ENCODE results near the gene DIRAS1.

Gene DIRAS1

DNA sequence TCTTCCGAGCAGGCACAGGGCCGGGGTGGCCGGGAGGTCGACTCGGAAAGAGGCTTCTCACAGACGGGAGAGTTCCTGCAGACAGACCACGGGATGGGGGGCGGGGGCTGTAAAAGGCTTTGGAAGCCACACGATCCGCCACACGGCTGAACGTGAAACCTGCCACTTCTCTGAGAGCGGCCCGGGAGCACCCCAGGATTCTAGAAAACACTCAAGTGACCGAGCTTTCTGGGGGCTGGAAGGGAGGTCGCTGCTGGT, 34.2 kb upstream of the DIRAS1 start:
- no peak for DNase-seq (ENCODE audit: low read depth)

DNA sequence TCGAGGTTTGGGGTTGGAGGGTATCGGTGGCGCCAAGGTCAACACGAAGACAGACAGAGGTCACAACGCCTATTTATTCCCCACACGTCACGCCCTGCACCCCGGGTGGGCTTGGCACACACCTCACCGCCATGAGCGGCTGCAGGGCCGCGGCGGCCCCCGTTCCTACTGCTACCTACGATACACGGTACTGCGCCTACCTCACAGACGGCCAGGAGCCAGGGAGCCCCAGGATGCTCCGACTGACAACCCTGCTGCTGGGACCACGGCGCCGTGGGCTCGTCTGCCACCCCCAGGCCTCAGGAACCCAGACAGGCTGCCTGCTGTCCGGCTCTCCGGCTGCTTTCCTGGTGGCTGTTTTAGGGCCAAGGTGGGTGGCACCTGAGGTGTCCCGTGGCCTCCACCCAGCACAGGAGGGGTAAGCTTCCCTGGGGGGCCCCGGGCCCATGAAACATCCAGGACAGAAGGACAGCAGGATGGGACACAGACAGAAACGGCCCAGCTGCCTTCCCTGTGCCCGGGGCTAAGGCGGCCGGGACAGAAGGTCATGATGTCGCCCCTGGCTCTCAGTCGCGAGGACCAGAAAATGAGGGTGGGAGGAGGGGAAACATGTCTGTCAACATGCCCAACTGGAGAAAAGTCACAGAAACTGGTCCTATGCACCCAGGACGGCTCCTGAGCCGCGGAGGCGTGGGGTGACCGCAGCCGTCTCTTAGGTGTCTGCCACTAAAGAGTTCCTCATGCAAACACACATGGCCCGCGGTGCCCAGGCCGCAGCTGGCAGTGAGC, 33.7 kb upstream of the DIRAS1 start:
- no peak for DNase-seq (ENCODE audit: low read depth)

DNA sequence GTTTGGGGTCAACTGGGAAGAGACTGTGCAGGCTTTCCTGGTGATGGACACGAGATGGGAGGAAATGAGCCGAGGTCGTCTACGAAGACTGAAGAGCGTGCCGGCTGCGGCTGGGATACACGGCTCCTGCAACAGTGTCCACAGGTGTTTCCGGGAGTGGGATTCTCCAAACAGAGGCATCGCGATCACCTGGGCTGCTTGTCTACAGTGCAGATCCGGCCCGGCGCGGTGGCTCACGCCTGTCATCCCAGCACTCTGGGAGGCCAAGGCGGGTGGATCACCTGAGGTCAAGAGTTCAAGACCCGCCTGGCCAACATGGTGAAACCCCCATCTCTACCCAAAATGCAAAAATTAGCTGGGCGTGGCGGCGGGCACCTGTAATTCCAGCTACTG, 30.3 kb upstream of the DIRAS1 start:
- no peak for DNase-seq (ENCODE audit: low read depth)

DNA sequence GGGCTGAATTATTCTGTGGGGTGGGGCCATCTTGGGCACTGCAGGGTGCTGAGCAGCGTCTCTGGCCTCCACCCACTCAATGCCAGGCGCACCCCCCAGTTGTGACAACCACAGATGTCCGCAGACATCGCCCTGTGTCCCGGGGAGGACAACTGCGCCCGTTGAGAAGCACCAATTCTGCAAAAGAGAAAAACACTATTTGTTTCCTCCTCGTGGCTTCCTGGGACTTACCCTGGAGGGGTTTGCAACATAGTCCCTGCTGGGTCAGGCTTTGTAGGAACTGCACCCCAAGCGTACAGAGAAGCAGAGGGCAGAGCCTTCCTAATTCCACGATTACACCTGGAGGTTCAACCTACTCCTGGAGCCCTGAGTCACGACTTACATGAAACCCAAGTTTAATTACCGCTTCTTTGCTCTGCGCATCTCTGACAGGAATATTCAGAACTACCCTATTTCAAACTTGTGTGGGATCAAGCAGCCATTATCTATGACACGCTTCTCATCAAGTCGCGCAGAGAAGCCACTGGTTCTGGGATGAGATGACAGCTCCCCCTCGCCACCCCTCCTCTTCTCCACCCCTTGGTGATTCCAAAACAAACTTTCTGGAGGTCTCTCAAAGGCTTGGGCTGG, 29.8 kb upstream of the DIRAS1 start:
- no peak for DNase-seq (ENCODE audit: low read depth)

DNA sequence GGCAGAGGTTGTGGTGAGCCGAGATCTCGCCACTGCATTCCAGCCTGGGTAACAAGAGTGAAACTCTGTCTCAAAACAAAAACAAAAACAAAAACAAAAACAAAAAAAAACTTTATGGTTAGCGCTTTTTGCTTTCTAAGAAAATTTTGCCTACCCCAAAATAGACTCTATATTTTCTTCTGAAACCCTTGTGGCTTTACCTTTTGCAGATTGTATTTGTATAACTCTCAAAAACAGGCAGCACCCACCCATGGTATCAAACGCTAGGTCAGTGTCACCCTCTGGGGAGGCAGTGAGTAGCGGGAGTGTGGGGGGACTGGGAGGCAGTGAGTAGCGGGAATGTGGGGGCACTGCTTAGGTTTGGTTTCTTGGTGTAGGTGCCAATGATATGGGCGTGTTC, 26.2 kb upstream of the DIRAS1 start:
- DNase-seq (ENCODE audit: low read depth), result no peak

DNA sequence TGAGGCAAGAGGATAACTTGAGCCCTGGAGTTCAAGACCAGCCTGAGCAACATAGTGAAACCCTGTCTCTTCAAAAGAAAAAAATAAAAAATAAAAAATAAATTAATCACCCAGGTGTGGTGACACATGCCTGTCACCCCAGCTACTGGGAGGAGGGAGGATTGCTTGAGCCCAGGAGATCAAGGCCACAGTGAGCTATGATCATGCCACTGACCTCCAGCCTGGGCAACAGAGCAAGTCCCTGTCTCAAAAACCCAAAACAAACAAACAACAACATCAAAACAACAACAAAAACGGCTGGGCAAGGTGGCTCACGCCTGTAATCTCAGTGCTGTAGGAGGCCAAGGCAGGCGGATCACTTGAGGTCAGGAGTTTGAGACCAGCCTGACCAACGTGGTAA, 22.9 kb upstream of the DIRAS1 start:
- no peak for DNase-seq (ENCODE audit: low read depth)

DNA sequence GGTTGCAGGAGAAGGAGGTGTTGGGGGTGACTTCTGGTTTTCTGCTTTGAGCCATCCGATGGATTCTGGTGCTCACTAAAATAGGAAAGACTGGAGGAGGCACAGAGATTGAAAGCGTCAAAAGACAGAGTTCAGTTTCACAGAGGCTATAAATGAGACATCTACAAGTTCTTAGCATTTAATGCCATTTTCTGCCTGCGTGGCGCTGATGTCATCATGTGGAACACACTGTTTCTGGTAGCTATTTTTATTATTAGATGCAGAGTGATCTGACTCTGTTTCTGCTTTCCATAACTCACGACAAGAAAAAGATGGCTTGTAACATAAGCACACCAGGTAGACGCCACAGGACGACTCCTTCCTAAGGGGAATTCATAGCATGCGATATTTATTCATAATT, 21.9 kb upstream of the DIRAS1 start:
- no peak for DNase-seq (ENCODE audit: low read depth)

DNA sequence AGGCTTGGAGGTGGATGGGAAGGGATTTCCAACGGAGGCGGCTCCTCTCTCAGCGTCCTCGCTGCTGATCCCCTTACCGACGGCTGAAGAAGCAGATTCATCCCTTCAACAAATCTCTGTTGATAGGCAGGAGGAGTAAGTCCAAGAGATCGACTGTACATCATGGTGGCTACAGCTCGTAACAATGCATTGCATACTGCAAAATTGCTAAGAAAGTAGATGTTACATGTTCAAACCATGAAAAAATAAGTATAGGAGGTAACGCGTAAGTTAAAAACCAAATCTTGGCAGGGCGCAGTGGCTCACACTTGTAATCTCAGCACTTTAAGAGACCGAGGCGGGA, 19.1 kb upstream of the DIRAS1 start:
- no peak for DNase-seq (ENCODE audit: low read depth)

DNA sequence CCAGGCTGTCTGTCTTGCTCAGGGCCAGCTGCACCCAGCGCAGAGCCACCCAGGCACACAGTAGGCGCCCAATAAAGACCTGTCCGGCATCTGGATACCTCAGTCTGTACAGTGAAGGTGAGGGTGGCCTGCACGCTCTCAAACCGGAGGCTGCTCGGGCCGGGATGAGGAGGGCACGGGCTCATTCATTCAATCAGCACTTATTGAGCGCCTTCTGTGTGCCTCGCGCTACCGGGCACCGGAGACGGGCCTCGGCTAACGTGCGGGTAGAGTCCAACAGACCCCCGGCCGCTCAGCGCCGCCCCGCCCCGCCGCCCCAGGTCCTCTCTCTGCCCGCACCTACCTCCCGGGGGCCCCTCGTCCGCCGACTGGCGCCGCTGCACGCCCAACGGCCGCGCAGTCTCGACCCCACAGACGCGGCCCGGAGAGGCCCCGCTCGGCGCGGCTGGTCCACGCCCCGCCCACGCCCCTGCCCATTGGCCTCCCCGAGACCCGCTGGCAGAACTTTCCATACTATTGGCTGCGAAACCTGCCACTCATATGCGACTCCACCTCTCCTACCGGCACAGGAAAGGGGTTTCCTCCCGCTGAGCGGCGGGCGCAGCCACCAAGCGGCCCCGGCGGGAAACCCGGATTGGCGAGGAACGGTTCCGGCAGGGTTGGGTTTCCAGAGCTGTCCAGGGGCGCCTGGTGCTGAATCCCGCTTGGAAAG, 18.6 kb upstream of the DIRAS1 start, which contains the start of gene SLC39A3:
SLC39A3 (minus strand) TSS at position 416 of the 712 bp plus-strand sequence. CDS start 2,760 bp downstream, outside the sequence.
- DNase-seq (ENCODE audit: low read depth), result peak; percentile 98

DNA sequence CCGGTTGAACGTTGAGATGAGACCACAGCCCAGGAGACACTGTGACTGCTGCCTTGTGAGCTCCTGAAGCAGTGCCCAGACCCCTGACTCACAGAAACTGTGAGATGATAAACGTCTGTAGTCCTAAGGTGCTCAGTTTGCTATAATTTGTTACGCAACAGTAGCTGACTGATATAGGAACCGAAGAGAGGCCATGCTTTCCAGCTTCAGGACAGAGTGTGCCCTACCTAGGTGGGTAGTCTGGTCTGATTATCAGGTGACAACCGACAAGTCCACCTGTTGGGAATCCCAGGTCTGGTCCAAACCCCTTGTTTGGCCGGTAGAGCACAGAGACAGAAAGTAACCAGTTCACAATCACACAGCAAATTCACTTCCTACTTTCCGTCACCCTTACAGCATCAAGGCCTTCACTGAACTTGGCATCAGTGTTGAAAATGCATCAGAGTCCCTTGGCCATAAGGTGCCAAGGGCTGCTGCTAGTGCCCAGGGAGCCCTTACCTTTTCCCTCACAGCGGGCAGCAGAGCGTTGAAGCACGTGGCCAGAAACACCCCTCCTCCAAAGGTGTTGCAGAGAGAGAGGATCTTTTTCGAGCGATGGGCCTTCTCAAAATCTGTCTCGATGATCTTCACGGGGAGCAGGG, 15.5 kb upstream of the DIRAS1 start:
- no peak for DNase-seq (ENCODE audit: low read depth)

DNA sequence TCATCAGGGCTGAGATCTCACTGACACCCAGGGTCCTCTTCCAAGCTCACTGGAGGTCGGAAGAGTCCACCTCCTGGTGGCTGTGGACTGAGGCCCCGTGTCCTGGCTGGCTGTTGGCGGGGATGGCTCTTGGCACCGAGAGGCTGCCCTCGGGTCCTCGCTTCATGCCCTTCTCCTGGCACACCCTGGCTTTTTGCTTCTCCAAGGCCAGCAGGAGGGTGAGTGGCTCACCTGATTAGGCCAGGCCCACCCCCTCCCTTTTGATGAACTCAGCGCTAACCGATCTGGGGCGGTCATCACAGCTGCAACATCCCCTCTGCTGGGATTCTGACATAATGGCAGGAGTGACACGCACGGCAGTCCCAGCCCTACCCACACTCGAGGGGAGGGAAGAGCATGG, 14.2 kb upstream of the DIRAS1 start:
- no peak for DNase-seq (ENCODE audit: low read depth)

DNA sequence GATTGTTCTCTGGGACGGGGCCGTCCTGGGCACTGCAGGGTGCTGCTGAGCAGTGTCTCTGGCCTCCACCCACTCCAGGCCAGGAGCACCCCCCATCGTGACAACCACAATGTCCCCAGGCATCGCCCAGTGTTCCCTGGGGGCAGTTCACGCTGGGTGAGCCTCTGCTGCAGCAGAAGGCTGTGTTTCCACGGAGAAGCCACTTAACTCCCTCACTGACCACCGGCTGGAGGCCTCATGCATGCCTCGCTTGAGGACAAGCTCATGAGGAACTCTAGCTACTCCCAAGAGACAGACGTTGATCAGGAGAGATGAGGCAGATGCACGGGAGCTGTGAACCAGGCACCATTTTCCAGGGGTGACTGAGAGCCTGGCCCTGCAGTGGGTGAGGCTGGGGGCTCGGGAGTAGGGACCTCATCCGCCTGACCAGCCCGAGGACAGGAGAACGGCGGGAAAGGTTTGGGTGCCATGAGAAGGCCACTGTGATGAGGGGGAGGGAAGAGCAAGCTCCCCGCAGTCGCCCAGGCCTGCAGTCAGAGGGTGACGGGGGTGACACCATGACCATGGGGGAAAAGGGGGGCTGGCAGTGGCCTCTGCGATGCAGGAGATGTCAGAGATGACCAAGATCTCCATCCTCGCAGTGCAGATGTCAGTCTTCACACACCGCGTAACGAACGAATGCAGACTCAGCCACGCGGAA, 13.6 kb upstream of the DIRAS1 start:
- no peak for DNase-seq (ENCODE audit: low read depth)

DNA sequence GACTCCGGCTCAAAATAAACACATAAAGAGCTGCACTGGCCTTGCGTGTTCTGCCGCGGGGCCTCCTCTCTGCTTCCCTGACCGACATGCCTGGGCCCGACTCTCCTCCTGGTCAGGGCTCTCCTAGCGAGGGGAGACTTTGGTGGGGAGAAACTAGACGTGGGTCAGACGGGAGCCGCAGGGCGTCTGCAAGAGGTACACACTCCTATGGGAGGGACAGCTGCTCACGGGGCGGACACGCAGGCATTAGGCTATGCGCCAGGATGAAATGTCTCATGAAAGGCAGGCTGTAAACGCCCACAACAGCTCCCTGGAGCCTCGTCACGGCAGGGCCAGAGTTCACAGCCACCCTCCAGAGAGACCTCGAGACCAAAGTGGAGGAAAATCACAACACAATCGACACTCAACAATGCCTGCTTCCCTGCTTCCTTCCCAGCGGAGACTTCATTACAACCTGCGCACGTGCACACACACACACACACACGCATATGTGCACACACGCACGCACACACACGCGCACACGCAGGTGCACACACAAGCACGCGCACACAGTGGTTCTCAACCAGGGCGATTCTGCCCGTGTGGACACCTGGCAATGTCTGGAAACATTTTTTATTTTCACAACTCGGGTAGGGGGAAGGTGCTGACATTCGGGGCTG, 12.9 kb upstream of the DIRAS1 start:
- no peak for DNase-seq (ENCODE audit: low read depth)

DNA sequence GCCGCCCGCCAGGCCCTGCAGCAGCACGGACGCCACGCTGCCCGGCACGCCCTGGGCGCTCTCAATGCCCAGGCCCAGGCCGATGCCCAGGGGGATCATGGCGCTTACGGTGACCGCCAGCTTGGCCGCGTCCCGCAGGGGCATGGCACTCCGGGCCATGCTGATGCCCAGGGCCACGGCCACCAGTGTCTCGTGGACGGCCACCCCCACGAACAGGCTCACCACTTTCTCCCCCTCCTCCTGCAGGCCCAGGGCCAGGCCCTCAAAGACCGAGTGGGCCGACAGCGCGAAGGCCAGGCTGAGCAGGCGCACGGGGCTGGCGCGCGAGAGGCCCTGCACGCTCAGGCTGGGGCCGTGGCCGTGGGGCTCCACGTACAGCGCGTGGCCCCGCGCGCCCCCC, 11.7 kb upstream of the DIRAS1 start:
- no peak for DNase-seq (ENCODE audit: low read depth)

DNA sequence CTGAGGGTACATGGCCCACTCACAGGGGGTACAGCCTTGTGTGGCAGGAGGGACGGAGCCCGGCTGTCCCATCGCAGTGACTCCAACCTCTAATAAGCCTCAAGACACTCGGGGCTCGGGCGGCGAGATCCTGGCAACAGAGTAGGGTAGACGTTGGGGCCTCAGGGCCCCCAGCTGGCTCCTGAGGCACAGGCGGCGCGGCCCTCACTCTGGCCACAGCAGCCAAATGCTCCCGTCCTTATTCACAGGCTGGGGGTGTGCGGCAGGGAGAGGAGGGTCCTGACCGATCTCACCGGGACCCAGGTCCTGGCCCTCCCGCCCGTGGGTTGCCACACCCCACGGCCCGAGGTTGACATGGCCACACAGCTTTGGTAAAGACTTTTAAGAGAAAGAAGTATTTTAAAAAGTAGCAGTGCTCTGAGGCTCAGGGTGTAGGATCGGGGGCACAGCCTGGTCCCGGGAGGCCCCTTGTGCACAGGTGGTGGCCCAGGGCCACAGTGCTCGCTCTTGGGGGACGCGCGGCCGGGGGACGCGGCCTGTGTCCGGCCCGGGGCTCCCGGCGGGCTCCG, 11.1 kb upstream of the DIRAS1 start:
- no peak for DNase-seq (ENCODE audit: low read depth)

DNA sequence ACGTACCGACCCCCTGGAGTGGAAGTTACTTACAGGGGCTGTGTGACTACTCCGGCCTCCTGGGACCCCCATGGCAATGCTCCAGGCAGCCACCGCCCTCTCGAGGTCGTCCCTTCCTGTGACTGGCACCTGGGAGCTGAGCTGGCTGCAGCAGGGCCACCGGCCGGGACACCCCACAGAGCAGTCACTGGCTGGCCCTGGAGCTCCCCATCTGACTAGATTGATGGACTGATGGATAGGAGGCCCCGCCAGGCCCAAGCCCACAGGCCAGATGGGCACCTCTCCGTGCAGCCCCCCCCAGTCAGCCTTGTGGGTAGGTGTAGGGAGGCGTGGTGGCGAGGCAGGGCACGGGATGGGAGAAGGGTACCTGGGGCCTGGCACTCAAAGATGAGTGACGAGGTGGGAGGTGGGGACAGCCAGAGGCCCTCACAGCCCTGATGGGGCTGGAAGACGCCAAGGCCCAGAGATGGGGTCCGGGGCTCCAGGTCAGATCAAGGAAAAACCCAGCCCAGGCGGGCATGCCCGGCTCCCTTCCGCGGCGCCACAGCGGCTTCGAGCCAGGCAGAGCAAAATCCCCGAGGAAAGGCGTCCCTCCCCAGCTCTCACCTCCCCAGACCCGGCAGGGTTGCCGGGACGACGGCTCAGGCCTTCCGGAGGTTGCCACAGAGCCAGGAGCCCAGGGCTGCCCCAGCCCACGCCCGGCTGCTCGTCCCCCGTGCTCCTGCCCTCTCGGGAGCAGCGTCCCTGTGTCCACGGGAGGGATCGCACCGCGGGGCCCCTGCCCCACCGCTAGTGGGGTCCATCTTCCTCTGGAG, 10.2 kb upstream of the DIRAS1 start:
- DNase-seq (ENCODE audit: low read depth), result no peak

DNA sequence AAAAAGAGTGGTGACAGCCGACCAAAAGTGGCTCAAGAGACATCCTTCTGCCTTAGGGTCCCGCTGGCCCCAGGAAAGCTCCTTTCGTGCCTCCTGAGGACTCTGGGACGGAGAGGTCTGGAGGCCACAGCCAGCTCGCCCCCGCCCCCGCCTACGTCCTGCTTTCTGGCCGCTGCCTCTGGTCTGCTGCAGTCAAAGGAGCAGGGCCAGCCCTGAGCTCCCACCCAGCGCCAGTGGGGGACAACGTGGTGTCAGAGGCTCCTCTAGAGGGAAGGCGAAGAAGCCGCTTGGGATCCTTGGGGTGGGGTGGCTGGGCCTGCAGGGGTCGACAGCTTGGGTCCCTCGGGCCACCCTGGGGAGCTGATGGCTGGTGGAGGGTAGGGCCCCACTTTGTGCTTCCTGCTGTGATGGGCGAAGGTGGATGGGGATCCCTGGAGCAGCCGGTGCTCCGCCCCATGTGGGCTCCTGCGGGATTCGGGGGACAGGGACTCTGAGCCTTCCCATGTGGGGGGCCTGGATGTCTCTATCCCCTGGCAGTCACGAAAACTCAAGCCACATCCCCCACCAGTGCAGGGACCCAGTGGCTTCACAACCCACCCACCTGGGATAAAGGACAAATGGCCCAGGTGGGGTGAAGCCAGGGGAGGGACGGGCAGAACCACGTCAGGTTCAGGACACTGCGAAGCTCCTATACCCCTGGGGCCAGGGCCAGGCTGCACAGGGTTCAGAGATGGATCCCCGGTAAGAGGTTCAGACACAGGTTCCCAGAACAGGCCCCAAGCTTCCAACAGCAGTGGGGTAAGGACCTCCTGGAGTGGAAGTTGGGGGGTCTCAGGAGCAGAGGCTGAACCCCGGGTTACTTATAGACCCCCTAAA, 9.0 kb upstream of the DIRAS1 start:
- DNase-seq (ENCODE audit: low read depth), result no peak

DNA sequence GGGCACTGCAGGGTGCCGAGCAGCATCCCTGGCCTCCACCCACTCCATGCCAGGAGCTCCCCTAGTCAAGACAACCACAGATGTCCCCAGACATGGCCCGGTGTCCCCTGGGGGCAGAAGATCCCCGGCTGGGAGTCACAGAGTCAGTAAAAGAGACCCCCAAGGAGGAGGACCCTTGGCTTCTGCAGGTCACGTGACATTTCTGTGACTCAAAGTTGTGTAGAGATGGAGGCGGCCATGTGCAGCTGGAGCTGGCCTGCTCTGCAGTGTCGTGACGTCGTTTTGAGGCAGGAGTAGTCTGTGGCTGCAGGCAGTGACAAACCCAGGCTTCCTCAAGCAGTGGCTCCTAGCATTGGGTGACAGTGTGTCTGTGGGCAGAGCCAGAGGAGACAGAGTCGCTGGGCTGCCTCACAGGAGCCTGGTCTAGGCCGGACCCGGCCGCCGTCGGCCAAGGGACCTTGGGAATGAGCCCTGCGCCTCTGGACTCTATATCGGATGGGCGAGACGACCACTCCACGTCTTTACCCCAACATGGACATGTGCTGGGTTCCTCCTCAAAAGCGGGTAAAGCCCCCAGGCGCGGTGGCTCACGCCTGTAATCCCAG, 7.7 kb upstream of the DIRAS1 start:
- no peak for DNase-seq (ENCODE audit: low read depth)

DNA sequence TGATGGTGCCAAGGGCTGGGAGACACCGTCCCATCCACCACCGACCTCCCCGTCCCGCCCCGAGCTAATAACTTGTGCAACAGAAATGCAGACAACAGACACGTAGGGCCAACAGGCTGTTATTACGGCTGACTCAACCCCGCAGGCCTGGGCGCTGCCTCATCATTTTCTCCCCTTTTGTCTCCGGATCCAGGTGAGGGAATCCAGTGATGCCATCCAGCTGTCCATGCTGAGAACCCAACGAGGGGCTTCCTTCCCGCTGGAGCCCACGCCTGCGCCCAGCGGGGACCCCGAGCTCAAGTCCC, 6.4 kb upstream of the DIRAS1 start:
- DNase-seq (ENCODE audit: low read depth), result peak; percentile 45

All from ELR (cell line).